NCI-H2107 treated with DMSO at 0.1 percent for 48 hours (cell line): ENCODE results near the gene MPI.
A peak's percentile ranks its signal among the peaks of the same experiment; 100 is the strongest.
"Not testable (repeated sequence)": the region's sequence is repeated elsewhere in the genome, so short reads cannot be mapped to it uniquely, and the experiment has no call there.

ENCODE experiments used
- DNase-seq: peaks from one replicate; lab custom pipeline; 2025; ENCODE audit not compliant: unreplicated experiment; lab: John Stamatoyannopoulos, UW

Gene MPI

DNA sequence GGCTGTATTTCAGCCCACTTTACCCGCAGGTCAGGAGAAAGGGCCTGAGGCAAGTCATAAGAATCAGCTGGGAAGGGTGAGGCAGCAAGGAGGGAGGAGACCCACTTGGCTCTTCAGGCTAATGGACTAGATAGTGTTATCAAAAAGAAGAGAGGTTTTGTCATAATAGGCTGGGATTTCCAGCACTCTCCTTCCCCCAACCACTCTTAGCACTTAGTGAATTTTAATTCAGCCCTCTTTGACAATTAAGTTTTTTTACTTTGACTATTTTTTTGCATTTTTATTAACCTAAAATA, 771 bp downstream of the MPI start:
- no peak for DNase-seq

DNA sequence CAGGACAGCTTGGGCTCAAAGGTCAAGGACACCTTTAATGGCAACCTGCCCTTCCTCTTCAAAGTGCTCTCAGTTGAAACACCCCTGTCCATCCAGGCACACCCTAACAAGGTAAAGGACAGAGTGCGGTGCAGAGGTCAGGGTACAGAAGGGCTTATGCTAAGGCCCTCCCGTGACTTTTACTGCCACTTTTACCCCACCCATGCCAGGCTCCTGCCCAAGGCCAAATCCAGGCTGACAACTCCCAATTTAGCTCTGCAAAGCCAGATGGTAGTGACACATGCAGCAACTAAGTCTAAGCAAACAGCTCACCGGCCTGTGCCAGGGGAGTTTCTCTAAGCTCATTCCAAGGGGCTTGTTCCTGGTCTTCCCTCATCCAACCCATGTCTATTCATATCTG, 1.6 kb downstream of the MPI start:
- no peak for DNase-seq

DNA sequence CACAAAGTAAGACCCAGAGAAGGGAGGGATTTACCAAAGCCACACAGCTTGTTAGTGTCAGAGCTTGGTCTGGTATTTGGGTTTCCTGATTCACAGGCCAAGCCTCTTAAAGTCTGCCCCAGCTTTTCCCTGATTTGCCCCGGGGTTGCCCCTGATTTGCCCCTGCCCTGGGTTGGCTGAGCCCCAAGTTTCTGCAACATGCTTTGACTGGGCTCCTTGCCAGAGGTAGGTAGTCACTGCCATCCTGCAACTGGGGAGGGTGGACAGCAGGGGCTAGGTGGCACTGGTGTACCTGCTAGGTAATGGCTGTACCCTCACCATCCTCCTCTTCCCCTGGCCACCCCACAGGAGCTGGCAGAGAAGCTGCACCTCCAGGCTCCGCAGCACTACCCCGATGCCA, 2.5 kb downstream of the MPI start:
- no peak for DNase-seq

DNA sequence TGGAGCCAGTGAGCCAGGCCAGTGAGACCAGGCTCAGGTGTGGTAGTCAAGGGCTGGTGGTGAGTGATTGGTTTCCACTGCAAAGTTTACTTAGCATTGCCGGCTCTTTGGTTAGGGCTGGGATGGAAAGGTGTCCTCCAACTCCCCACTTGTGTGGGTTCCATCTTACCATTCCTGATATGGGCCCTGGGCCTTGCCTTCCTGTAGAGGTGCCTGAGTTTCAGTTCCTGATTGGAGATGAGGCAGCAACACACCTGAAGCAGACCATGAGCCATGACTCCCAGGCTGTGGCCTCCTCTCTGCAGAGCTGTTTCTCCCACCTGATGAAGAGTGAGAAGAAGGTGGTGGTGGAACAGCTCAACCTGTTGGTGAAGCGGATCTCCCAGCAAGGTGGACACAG, 3.1 kb downstream of the MPI start:
- no peak for DNase-seq

DNA sequence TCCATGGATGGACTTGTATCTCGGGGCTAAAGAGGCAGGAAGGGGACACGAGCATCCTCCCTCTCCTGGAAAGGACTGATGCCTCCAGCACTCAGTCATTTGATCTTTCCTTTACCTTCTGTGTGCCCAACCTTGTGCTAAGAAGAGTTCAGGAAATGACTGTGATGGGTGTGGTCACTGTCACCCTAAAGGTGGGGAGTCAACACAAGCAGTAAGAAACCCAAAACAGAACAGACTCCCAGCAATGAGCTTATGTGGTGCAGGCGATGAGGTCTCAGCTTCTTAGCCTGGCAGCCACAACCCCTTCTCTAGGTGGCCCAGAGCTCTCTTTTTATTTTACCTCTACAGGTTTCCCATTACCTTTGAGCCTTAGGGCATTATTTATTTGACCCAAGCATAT, 3.8 kb downstream of the MPI start:
- DNase-seq: no peak

DNA sequence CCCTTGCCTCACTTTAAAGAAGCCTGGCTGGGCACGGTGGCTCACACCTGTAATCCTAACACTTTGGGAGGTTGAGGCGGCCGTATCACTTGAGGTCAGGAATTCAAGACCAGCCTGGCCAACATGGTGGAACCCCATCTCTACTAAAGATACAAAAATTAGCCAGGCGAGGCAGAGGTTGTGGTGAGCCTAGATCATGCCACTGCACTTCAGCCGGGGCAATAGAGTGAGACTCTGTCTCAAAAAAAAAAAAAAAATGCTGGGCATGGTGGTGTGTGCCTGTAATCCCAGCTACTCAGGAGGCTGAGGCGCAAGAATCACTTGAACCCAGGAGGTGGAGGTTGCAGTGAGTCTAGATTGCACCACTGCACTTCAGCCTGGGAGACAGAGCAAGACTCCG, 4.5 kb downstream of the MPI start:
- DNase-seq: not testable (repeated sequence)

DNA sequence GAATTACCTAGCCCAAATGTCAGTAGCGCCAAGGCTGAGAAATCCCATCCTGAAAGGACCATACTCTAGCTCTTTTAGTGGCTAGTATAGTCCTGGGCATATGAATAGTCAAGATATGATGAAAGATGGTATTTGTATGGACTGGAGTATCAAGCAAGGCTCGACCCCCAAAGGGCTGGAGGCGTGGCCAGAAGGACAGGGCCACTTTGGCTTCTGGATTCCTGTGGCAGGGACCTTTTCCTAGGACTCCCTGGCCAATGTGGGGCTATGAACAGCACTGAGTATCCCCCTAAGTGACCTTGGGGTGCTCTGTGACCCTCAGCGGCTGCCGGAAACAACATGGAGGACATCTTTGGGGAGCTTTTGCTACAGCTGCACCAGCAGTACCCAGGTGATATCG, 6.0 kb downstream of the MPI start:
- no peak for DNase-seq

DNA sequence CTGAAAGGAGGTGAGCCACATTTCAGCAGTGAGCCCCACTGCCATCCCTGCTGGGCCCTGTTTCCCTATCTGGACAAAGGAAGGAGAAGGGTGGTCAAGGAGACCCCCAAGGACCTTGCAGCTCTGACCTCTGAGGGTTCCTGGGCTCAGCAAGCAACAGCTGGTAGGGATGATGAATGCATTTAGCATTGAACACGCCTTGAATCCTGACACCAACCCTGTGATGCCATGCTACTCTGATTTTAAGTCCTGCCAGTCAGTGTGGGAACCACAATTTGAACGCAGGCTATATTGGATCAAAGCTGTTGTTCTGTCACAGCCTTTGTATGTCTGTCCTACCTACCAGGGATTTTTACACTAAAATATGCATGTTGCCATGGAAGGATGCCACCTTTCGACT, 6.5 kb downstream of the MPI start:
- no peak for DNase-seq

DNA sequence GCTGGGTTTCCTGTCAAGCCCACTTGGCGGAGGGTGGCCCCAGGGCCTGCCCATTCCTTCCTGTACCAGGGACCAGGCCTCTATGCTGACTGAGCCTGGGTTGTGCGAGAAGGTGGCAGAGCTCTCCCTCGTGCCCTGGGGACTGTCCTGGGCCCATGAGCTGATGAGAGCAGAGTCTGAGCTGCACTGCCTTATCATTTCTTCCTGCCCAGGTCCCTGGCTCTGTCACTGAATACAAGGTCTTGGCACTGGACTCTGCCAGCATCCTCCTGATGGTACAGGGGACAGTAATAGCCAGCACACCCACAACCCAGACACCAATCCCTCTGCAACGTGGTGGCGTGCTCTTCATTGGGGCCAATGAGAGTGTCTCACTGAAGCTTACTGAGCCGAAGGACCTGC, 7.5 kb downstream of the MPI start:
- no peak for DNase-seq

DNA sequence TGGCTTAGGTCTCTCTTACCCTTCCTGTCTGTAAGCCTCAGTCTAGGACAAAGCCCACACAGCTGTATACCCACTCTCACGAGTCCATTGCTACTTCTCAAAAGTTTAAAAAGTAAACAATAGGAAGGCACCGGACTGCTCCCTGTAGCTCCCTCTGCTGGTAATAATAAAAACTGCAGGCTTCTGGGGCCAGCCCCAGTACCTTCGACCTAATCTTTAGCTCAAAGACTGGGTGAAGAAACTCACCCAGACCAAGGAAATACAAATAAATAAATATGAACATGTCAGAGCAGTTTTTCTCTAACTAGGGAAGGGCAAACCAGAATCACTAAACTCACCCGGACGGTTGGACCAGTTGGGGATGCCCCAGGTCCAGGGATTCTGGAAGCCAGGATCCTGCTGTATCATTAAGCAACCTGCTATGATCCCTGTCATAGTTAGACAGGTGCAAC, 11.8 kb downstream of the MPI start:
- no peak for DNase-seq

DNA sequence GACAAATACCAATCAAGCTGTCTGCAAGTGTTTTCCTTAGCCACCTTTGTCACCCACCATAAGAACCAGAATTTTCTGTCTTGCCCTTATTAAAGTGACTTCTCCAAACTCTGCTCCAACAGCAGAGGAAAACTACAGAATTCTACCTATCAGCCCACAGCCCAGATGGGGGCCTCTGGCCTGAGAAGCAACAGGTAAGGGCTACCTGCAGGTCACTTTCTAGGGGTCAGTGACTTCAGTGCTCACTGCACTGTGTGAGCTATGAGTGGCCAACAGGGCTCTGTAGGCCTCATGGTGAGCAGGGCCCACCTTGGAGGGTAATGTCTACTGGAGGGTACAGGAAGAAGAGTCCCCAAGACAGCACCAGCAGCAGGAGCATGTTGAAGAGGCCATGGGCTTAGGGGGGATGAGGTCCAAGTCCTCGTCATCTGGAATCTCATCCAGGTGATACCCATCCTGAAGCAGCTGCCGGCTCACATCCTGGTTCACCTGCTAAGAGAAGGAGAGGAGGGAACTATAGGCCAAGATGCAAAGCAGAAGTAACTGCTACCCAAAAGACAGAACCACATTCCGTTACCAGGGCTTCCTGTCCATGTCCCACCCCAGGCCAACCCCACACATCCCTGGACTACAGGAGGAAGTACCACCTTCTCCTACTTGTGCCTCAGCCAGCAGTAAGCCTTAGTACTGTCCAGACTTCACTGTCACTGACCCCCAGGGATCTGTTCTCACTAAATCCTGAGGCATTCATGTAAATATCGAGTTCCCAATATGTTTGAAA, 12.6 kb downstream of the MPI start:
- no peak for DNase-seq

DNA sequence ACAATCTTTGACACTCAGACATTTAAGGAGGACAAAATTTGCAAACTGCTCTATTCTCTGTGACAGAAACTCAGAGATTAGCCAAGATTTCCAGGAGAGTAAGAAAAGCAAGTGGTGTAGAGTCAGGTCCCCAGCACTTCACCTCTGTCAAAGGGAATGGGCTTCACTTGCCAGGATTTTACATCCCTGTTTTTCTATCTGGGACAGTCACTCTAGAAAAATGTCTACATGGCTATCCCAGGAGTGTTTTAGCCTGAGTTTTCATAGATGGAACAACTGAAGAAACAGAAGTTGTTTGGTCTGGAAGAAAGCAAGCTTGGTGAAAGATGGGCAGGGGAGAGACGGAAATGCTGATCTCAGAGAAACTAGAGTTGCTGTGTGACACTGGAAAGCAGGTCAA, 13.8 kb downstream of the MPI start:
- no peak for DNase-seq

DNA sequence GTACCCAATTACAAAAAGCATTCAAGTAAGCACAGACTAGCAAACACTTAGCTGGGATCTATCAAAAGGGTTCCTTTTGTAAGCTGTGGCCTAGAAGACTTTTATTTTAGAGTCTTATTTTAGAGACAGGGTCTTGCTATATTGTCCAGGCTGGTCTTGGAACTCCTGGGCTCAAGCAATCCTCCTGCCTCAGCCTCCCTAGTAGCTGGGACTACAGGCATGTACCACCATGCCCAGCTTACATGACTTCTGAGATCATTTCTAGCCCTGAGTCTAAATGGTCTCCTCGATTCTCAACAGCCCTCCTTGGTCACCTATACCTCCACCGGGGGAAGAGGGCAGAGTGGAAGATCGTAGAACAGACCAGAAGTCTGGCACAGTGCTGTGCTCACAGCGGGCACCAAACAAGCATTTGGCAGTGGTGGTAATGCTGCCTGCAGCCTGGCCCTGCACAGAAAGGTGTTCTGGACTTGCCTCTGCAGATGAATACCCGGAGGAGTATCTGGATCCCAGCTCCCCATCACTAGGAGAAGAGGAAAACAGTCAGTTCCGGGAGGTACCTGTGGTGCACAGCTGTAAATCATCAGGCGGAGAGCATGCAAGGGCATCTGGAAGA, 14.5 kb downstream of the MPI start:
- DNase-seq: no peak

DNA sequence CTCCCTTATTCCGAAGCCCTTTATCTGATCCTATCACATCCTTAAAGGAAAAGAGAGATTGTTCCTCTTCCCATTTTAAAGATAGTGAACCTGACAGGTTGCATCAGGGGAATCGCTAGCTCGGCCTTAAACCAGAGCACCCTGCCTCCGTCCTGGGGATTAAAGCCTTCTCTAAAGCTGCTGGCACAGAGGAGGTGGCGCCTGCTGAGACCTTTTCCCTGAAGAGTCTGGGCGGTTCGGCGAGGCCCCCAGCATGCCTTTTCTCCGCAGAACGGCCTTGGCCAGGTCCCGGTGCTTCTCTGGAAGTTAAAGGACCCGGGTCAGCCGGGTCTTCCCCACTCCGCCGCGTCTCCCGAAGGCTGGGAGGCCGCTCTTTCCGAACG, 16.2 kb downstream of the MPI start:
- no peak for DNase-seq

DNA sequence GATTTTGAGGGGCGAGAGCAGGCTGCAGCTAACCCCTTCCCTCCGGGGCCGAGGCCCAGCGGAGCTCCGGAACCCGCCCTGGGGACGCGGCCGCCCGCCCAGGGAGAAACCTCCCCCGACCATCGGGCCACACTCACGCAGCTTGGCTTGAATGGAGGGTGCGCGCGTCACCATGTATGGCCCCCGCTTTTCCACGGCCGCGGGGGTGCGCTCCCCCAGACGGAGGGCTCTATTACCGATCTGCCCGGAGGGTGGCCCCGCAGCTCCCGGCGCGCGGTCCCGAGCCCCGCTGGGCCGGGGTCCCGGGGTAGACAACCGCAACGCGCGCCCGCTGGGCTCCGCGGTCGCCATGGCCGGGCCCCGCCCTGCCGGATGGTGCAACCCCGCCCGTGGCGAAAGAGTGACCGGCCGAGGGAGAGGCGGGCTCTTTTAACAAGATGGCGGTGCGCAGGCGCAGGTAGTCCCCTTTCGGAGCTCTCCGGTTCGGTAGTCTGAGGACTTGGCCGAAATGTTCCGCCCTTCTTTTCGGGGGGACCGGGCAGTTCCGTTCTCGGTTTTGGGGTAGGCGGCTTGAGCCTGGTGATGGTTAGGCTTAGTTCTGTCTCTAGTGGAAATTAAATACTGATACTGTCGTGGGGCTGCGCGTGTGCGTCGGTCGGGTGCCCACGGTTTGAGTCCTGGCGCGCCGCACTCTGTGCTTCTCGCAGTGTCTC, 16.8 kb downstream of the MPI start, which contains the start of gene FAM219B:
Gene FAM219B (minus strand): TSS at position 402 of the 713 bp plus-strand sequence. CDS start 51 bp downstream, at position 351.
- DNase-seq: peak; percentile 33

DNA sequence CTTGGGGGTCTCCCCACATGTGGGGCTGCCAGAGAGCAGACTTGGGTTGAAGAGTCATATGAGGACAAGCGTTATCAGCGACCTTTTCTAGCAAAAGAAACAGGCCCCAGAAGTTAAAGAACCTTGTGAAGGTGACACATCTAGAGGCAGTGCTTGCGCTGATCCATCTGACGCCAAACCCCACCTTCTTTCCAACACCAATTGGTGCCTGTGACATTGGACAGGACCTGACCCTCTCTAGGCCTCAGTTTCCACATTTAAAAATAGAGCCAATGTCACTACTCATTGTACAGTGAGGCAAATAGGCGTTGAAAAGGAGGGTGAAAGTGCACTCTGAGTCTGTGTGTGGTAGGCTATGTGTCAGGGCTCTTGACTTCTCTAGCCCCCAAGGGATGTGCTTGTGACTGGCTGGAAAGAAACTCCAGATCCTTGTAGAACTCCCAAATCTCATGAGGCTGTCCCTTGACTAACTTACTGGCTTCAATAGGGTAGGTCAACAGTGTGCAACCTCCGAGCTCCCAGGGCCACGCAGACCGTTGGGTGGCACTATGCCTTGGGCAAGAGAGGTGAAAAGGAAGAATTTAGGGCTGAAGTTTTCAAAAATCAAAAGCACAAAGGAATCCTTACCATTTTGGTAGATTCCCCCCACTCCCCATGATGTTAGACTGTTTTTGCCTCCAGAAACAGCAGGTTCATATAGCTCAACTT, 17.5 kb downstream of the MPI start:
- DNase-seq: no peak

DNA sequence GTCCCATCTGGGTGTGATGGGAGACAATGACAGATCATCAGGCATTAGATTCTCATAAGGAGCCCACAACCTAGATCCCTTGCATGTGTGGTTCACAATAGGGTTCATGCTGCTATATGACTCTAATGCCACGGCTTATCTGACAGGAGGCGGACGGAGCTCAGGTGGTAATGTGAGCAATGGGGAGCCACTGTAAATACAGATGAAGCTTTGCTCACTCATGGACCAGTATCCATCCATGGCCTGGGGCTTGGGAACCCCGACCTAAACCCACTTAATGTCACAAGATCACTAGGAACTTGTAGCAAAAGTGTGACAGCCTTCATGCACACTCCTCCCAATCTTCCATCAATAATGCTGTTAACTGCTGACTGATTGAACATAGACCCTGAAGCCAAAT, 18.8 kb downstream of the MPI start:
- no peak for DNase-seq

DNA sequence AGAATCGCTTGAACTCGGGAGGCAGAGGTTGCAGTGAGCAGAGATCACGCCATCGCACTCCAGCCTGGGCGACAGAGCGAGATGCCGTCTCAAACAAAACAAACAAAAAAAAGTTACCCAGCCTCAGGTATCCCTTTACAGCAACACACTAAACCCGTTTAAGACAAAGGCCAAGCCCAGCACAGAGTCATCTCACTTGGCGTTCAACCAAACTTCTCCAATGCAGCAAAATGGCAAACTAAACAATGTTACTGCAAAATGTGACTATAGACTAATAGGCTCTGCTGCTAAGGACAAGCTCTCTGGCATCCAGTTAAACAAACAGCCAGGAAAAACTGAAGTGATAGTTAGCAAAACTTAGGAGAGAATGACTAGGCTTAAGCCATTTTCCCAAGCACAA, 23.2 kb downstream of the MPI start:
- DNase-seq: no peak

DNA sequence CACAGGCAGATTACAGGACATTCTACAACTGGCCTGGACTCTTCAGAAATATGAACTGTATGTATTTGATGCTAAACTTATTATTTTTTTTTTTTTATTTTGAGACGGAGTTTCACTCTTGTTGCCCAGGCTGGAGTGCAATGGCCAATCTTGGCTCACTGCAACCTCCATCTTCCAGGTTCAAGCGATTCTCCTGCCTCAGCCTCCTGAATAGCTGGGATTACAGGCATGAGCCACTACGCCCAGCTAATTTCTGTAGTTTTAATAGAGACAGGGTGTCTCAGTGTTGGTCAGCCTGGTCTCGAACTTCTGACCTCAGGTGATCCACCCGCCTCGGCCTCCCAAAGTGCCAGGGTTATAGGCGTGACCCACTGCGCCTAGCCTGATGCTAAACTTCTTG, 24.0 kb downstream of the MPI start:
- DNase-seq: not testable (repeated sequence)

DNA sequence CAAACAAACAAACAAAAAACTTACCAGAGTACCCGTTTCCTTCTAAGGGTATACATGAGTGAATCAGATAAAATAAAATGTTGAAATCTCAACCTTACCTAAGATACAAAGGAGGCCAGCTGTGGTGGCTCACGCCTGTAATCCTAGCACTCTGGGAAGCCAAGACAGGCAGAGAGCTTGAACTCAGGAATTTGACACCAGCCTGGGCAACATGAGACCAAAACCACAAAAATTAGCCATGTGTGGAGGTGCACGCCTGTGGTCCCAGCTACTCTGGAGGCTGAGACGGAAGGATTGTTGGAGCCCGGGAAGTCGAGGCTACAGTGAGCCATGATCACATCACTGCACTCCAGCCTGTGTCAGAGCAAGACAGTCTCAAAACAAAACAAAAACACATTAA, 27.8 kb downstream of the MPI start:
- DNase-seq: no peak

DNA sequence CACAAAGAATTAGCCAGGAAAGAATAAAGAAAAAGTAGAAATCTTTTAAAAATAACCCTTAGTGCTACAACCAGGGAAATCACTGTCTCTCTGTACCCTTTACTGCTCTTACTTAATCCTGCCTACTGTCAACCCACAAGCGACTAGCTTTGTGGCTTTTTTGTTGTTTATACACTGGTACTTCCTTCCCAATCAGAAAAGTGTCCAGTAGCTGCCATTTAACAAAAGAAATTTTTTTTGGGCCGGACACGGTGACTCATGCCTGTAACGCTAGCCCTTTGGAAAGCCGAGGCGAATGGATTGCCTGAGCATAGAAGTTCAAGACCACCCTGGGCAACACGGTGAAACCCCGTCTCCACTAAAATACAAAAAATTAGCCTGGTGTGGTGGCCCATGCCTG, 30.6 kb downstream of the MPI start:
- no peak for DNase-seq

DNA sequence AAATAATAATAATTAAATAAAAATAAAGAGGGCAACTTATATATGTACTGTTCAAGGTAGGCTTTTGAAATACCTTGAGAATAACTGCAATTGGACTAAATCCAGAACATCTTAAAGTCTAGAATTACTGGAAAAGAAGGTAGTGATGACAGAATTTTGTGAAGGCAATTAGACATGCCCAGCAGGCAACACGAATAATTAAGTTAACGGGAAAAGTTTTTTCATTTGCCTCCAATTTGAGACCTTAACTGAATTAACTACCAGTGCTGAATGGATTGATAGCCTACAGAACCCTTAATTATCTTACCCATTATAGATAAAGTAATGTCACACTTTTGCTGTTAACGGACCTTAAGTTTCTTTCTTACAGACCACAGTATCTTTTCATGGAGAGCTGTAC, 34.7 kb downstream of the MPI start:
- DNase-seq: no peak
